K562 (cell line): ENCODE results near the gene U2SURP. TPM values are rescaled to one million over a fixed set of nuclear protein-coding genes. Genes with fewer than 3 reads are reported as not detected.

Experiments used
- HDAC8 ChIP-seq: fragments of 450-650 bp; IDR thresholded peaks from 2 replicates; pipeline ENCODE4 v1.6.1; 2016; ENCODE audit warnings: mild to moderate bottlenecking, missing genetic modification characterization, moderate library complexity, missing compliant biosample characterization
- MECOM ChIP-seq: fragments of 250-450 bp; sonication (Bioruptor Pico); IDR thresholded peaks from 2 replicates; pipeline ENCODE4 v1.8.0; 2022; ENCODE audit warnings: inconsistent platforms
- MEF2A ChIP-seq: IDR thresholded peaks from 2 replicates; pipeline ENCODE4 v1.6.1; 2011; ENCODE audit warnings: low read depth, mild to moderate bottlenecking, low read length, moderate library complexity; ENCODE audit not compliant: control insufficient read depth
- MYBL2 ChIP-seq, 2 experiments: fragments of 450-650 bp in 1 of 2; sonication (generic) in 1 of 2; formaldehyde crosslinking in 1 of 2; IDR thresholded peaks; 2 replicates each; pipeline versions ENCODE4 v1.6.1 to v1.8.1; 2017 to 2022; ENCODE audit warnings: borderline replicate concordance in 1 of 2, inconsistent platforms in 1 of 2, low read depth in 1 of 2, mild to moderate bottlenecking in 1 of 2, missing genetic modification reagents in 1 of 2, moderate library complexity in 1 of 2
- RUNX1 ChIP-seq: sonication (generic); IDR thresholded peaks from 2 replicates; pipeline ENCODE4 v1.6.1; 2016; ENCODE audit warnings: antibody characterized with exemption, low read depth
- THRAP3 ChIP-seq: fragments of 450-650 bp; IDR thresholded peaks from 2 replicates; pipeline ENCODE4 v1.6.1; 2016; ENCODE audit warnings: mild to moderate bottlenecking, inconsistent platforms, borderline replicate concordance
- ZFPM2 ChIP-seq: fragments of 250-450 bp; sonication (Bioruptor Pico); IDR thresholded peaks from 2 replicates; pipeline ENCODE4 v1.5.1; 2022; ENCODE audit warnings: mild to moderate bottlenecking
- ZNF134 ChIP-seq: fragments of 250-450 bp; sonication (Bioruptor Pico); conservative IDR thresholded peaks from 2 replicates; pipeline ENCODE4 v1.4.0; 2020
- ZNF644 ChIP-seq: fragments of 200-800 bp; sonication (Bioruptor generic); IDR thresholded peaks from 2 replicates; pipeline ENCODE4 v1.6.1; 2016; ENCODE audit warnings: low read depth, missing genetic modification characterization, missing compliant biosample characterization
- polyA plus RNA-seq, 8 experiments: library from polyadenylated mRNA; depleted of rRNA in 4 of 8; stranded (reverse) in 5 of 8; unstranded in 3 of 8; fragments of >200 nt; fragmentation: Nextera tagmentation in 2 of 8; fragmentation: Illumina TruSeq in 1 of 8; extraction: Ambion mirVana in 2 of 8; extraction: Trizol in 1 of 8; gene quantifications; 2 replicates each; pipeline versions ENCODE4 v1.2.1 to v1.2.3, GENCODE V29; 2011 to 2014; ENCODE audit warnings: inconsistent platforms in 1 of 8, missing spikeins in 1 of 8
- total RNA-seq, 7 experiments: library from RNA; depleted of rRNA in 6 of 7; stranded (reverse); fragments of >200 nt in 6 of 7; fragmentation: Illumina TruSeq in 2 of 7; extraction: Trizol in 2 of 7; gene quantifications; 2 replicates each; pipeline versions ENCODE4 v1.2.1 to v1.2.3, GENCODE V29; 2011 to 2021; ENCODE audit warnings: low replicate concordance in 1 of 7
- TF ChIP-seq, protein P1 (sequence below): sonication (generic); formaldehyde crosslinking; IDR thresholded peaks from 2 replicates; pipeline ENCODE4 v1.8.0; 2022; ENCODE audit warnings: missing genetic modification reagents, mild to moderate bottlenecking, borderline replicate concordance
- TF ChIP-seq, protein P2 (sequence below): fragments of 450-650 bp; IDR thresholded peaks from 2 replicates; pipeline ENCODE4 v1.6.1; 2016; ENCODE audit warnings: borderline replicate concordance
- TF ChIP-seq, protein P3 (sequence below): IDR thresholded peaks from 2 replicates; pipeline ENCODE4 v1.6.1; 2011; ENCODE audit not compliant: insufficient read length; ENCODE audit errors: extremely low read depth
- TF ChIP-seq, protein P4 (sequence below): IDR thresholded peaks from 3 replicates; pipeline ENCODE4 v1.6.1; 2011; ENCODE audit warnings: borderline replicate concordance, mild to moderate bottlenecking; ENCODE audit not compliant: insufficient read length, insufficient read depth
- TF ChIP-seq, protein P5 (sequence below): IDR thresholded peaks from 2 replicates; pipeline ENCODE4 v1.6.1; 2012; ENCODE audit warnings: low read depth, low read length, improper control_type of control experiment, borderline replicate concordance
- TF ChIP-seq, protein P6 (sequence below): sonication (generic); formaldehyde crosslinking; IDR thresholded peaks from 2 replicates; pipeline ENCODE4 v1.8.0; 2022; ENCODE audit warnings: mild to moderate bottlenecking, missing genetic modification reagents

U2SURP gene
- total and polyA plus RNA-seq, 9 of the 15 experiments (the other 6 are each of a cell fraction or from before 2014, with no cell fraction given) = 128 to 322 (median 191) TPM

DNA sequence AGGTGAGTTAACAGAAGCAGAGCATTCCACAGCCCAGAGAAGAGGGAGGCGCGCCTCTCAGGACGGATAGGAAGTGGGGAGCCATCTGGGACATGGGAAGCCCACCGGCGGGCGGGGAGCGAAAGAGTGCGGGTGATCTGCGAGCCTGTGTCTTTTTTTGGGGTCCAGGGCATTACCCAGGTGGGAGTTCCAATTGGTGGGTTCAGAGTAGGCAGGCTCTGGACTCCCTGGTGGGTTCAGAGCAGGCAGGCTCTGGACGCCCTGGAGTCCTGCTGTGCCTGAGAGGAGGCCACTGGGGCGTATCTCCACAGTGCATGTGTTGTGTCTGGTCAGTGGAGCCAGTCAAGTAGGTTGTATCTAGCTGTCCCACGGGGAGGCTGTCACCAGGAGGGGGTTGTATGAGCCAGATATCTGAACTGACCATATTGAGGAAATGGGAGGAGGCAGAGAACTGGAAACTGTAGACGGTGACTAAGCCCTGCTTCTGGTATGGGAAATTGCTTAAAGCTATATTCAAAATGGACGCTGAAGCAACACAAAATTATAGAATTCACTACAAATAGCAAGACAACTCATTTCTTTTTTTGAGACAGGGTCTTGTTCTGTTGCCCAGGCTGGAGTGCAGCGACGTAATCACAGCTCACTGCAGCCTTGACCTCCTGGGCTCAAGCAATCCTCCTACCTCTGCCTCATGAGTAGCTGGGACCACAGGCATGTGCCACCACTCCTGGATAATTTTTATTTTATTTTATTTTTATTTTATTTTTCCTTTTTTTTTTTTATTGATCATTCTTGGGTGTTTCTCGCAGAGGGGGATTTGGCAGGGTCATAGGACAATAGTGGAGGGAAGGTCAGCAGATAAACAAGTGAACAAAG is 83.7 kb downstream of the U2SURP start (continued):
- TF ChIP-seq, protein P1, sequence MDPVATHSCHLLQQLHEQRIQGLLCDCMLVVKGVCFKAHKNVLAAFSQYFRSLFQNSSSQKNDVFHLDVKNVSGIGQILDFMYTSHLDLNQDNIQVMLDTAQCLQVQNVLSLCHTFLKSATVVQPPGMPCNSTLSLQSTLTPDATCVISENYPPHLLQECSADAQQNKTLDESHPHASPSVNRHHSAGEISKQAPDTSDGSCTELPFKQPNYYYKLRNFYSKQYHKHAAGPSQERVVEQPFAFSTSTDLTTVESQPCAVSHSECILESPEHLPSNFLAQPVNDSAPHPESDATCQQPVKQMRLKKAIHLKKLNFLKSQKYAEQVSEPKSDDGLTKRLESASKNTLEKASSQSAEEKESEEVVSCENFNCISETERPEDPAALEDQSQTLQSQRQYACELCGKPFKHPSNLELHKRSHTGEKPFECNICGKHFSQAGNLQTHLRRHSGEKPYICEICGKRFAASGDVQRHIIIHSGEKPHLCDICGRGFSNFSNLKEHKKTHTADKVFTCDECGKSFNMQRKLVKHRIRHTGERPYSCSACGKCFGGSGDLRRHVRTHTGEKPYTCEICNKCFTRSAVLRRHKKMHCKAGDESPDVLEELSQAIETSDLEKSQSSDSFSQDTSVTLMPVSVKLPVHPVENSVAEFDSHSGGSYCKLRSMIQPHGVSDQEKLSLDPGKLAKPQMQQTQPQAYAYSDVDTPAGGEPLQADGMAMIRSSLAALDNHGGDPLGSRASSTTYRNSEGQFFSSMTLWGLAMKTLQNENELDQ (CRISPR knock-in tag) = no peak
- TF ChIP-seq MECOM (CRISPR knock-in tag) = no peak; the same call in 1 of the 2 replicates
- TF ChIP-seq, protein P2, sequence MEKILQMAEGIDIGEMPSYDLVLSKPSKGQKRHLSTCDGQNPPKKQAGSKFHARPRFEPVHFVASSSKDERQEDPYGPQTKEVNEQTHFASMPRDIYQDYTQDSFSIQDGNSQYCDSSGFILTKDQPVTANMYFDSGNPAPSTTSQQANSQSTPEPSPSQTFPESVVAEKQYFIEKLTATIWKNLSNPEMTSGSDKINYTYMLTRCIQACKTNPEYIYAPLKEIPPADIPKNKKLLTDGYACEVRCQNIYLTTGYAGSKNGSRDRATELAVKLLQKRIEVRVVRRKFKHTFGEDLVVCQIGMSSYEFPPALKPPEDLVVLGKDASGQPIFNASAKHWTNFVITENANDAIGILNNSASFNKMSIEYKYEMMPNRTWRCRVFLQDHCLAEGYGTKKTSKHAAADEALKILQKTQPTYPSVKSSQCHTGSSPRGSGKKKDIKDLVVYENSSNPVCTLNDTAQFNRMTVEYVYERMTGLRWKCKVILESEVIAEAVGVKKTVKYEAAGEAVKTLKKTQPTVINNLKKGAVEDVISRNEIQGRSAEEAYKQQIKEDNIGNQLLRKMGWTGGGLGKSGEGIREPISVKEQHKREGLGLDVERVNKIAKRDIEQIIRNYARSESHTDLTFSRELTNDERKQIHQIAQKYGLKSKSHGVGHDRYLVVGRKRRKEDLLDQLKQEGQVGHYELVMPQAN = no peak
- TF ChIP-seq HDAC8 (tag) = peak; percentile 35; the same call in 1 of the 2 replicates
- TF ChIP-seq THRAP3 = no peak
- 0 out of 2 replicates have a peak, but pooled peaks have one; percentile 21 for TF ChIP-seq ZNF134 (CRISPR knock-in tag)
- TF ChIP-seq ZNF644 (tag) = peak; percentile 93
- TF ChIP-seq, protein P3, sequence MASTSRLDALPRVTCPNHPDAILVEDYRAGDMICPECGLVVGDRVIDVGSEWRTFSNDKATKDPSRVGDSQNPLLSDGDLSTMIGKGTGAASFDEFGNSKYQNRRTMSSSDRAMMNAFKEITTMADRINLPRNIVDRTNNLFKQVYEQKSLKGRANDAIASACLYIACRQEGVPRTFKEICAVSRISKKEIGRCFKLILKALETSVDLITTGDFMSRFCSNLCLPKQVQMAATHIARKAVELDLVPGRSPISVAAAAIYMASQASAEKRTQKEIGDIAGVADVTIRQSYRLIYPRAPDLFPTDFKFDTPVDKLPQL = no peak
- peak; percentile 68; the same call in 1 of the 2 replicates for TF ChIP-seq MEF2A
- TF ChIP-seq, protein P4, sequence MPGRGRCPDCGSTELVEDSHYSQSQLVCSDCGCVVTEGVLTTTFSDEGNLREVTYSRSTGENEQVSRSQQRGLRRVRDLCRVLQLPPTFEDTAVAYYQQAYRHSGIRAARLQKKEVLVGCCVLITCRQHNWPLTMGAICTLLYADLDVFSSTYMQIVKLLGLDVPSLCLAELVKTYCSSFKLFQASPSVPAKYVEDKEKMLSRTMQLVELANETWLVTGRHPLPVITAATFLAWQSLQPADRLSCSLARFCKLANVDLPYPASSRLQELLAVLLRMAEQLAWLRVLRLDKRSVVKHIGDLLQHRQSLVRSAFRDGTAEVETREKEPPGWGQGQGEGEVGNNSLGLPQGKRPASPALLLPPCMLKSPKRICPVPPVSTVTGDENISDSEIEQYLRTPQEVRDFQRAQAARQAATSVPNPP = no peak
- TF ChIP-seq MYBL2 (IDR thresholded peaks at IDR 0.05; ENCODE audit: low read depth) = no peak
- TF ChIP-seq MYBL2 (CRISPR knock-in tag; IDR thresholded peaks at IDR 0.05; ENCODE audit: borderline replicate concordance) = no peak
- TF ChIP-seq, protein P5, sequence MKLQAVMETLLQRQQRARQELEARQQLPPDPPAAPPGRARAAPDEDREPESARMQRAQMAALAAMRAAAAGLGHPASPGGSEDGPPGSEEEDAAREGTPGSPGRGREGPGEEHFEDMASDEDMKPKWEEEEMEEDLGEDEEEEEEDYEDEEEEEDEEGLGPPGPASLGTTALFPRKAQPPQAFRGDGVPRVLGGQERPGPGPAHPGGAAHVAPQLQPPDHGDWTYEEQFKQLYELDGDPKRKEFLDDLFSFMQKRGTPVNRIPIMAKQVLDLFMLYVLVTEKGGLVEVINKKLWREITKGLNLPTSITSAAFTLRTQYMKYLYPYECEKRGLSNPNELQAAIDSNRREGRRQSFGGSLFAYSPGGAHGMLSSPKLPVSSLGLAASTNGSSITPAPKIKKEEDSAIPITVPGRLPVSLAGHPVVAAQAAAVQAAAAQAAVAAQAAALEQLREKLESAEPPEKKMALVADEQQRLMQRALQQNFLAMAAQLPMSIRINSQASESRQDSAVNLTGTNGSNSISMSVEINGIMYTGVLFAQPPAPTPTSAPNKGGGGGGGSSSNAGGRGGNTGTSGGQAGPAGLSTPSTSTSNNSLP = peak; percentile 64; the same call in 1 of the 2 replicates
- TF ChIP-seq ZFPM2 (CRISPR knock-in tag) = no peak
- peak; percentile 95 for TF ChIP-seq RUNX1
- TF ChIP-seq, protein P6, sequence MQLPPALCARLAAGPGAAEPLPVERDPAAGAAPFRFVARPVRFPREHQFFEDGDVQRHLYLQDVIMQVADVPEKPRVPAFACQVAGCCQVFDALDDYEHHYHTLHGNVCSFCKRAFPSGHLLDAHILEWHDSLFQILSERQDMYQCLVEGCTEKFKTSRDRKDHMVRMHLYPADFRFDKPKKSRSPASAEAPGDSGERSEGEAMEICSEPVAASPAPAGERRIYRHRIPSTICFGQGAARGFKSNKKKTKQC (CRISPR knock-in tag) = no peak
